Panc1 (cell line): ENCODE measurements around the gene EHD2. TPM values are rescaled to one million over a fixed set of nuclear protein-coding genes. Genes with fewer than 3 reads are reported as not detected.

Experiments used
- ATAC-seq: fragments of 200-7000 bp; cut with Tn5 transposase; 2 replicates; pipeline ENCODE4 v1.9.1; 2020; ENCODE audit warnings: mild to moderate bottlenecking, moderate library complexity
- BruUV-seq: library from RNA; stranded (reverse); fragments of 400-500 nt; replicated peaks from 2 replicates; lab custom pipeline; 2021; lab: Mats Ljungman, UMichigan
- CTCF ChIA-PET: fragments of 300-600 bp; sonication (Branson Sonifier 250); formaldehyde crosslinking; loops from one replicate; lab custom pipeline; 2022; ENCODE audit warnings: antibody characterized with exemption; lab: Charles Lee
- POLR2A ChIA-PET: fragments of 300-600 bp; sonication (Branson Sonifier 250); formaldehyde crosslinking; loops from one replicate; lab custom pipeline; 2022; ENCODE audit warnings: antibody characterized with exemption; lab: Charles Lee
- DNase-seq: peaks from one replicate; pipeline ENCODE4 v3.0.0-alpha.2; 2010; ENCODE audit warnings: low read depth, low spot score
- H3K27ac ChIP-seq: 2 replicates; pipeline ENCODE4 v1.5.1; 2011; ENCODE audit warnings: mild to moderate bottlenecking, low read length, inconsistent platforms
- H3K27me3 ChIP-seq: fragments of 200-500 bp; sonication (Bioruptor generic); 2 replicates; pipeline ENCODE4 v1.6.0; 2014; ENCODE audit warnings: low read length, inconsistent platforms; ENCODE audit not compliant: control insufficient read depth, insufficient read depth
- H3K36me3 ChIP-seq: fragments of 200-500 bp; sonication (Bioruptor generic); 2 replicates; pipeline ENCODE4 v1.5.1; 2014; ENCODE audit warnings: inconsistent platforms, mild to moderate bottlenecking, low read length, moderate library complexity; ENCODE audit not compliant: control insufficient read depth, insufficient read depth
- H3K4me1 ChIP-seq: 2 replicates; pipeline ENCODE4 v1.5.1; 2011; ENCODE audit warnings: inconsistent platforms, mild to moderate bottlenecking, low read length, moderate library complexity; ENCODE audit not compliant: control insufficient read depth, insufficient read depth
- H3K4me3 ChIP-seq, 2 experiments: 2 replicates each; pipeline ENCODE4 v1.5.1; 2011 to 2012; ENCODE audit warnings: low read depth in 2 of 2, low read length in 2 of 2, mild to moderate bottlenecking in 2 of 2, inconsistent platforms in 1 of 2, moderate library complexity in 1 of 2
- H3K9me3 ChIP-seq: fragments of 200-500 bp; sonication (Bioruptor generic); 2 replicates; pipeline ENCODE4 v1.5.1; 2014; ENCODE audit warnings: low read depth, mild to moderate bottlenecking, inconsistent platforms, low read length, moderate library complexity; ENCODE audit not compliant: control insufficient read depth, insufficient read depth
- POLR2AphosphoS5 ChIP-seq: IDR thresholded peaks from 2 replicates; pipeline ENCODE4 v1.6.1; 2012; ENCODE audit warnings: mild to moderate bottlenecking, low read depth, low read length, moderate library complexity
- SIN3A ChIP-seq: IDR thresholded peaks from 2 replicates; pipeline ENCODE4 v1.6.1; 2012; ENCODE audit warnings: low read depth, mild to moderate bottlenecking, low read length, moderate library complexity, borderline replicate concordance; ENCODE audit not compliant: insufficient read depth
- TCF7L2 ChIP-seq: IDR thresholded peaks from 2 replicates; pipeline ENCODE4 v1.6.1; 2011; ENCODE audit warnings: mild to moderate bottlenecking, low read depth, low read length, inconsistent platforms
- in situ Hi-C: cut with HindIII; loops from 2 replicates; pipeline ENCODE4 v1.10.0; 2016; ENCODE audit warnings: low sequenced_read_pairs, low pct_unique_long_range_greater_than_20kb
- intact Hi-C: fragments of 100-400 bp; cut with micrococcal nuclease; formaldehyde crosslinking; loops from one replicate; pipeline ENCODE4 v1.10.0; 2022; ENCODE audit not compliant: unreplicated experiment
- total RNA-seq: library from RNA; stranded (reverse); gene quantifications from one replicate; pipeline ENCODE4 v1.2.1, GENCODE V29; 2021; ENCODE audit not compliant: unreplicated experiment
- TF ChIP-seq, protein P1 (sequence below), 2 experiments: IDR thresholded peaks; 2 replicates each; pipeline ENCODE4 v1.6.1; 2011 to 2012; ENCODE audit warnings: low read depth in 2 of 2, control low read depth in 1 of 2, low read length in 1 of 2, mild to moderate bottlenecking in 1 of 2, moderate library complexity in 1 of 2; ENCODE audit not compliant: insufficient read depth in 1 of 2
- TF ChIP-seq, protein P2 (sequence below): fragments of 450-650 bp; IDR thresholded peaks from 2 replicates; pipeline ENCODE4 v1.5.1; 2017; ENCODE audit warnings: mild to moderate bottlenecking

The EHD2 gene
- total RNA-seq, 1 experiment from 2014 or later, result 41.8 TPM

DNA sequence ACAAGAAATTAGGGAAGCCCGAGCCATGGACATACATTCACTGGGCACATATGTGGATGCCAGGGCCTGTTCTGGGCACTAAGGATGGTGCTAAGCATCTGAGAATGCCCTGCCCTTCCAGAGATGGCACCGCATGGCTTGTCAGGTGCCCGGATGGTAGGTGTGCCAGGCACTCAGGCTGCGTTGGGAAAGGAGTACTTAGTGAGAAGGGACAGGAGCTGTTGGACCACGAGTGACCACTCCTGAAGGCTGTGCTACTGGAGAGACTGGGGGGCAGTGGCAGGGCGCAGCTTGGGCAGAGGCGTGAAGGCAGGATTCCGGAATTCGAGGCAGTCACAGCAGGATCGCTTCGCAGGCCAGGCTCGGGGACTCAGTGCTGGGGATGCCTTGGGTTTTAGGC, 38.0 kb upstream of the EHD2 start:
- intact Hi-C loops, result no loop called here
- DNase-seq (no peak), ATAC-seq (no peak)
- ChIA-PET CTCF (no interaction called here), POLR2A (no interaction called here)
- BruUV-seq, result no TSS peak
- Histone ChIP-seq H3K4me3 (no peak overlapping the region), H3K27me3 (no peaks in the 10 kb centered on the region), H3K27ac (no peak overlapping the region), H3K36me3 (no peaks in the 10 kb centered on the region), H3K4me1 (no peaks in the 10 kb centered on the region), H3K9me3 (no peaks in the 10 kb centered on the region)
- TF ChIP-seq SIN3A (no peak), TCF7L2 (no peak), POLR2AphosphoS5 (no peak)
- TF ChIP-seq, protein P1, sequence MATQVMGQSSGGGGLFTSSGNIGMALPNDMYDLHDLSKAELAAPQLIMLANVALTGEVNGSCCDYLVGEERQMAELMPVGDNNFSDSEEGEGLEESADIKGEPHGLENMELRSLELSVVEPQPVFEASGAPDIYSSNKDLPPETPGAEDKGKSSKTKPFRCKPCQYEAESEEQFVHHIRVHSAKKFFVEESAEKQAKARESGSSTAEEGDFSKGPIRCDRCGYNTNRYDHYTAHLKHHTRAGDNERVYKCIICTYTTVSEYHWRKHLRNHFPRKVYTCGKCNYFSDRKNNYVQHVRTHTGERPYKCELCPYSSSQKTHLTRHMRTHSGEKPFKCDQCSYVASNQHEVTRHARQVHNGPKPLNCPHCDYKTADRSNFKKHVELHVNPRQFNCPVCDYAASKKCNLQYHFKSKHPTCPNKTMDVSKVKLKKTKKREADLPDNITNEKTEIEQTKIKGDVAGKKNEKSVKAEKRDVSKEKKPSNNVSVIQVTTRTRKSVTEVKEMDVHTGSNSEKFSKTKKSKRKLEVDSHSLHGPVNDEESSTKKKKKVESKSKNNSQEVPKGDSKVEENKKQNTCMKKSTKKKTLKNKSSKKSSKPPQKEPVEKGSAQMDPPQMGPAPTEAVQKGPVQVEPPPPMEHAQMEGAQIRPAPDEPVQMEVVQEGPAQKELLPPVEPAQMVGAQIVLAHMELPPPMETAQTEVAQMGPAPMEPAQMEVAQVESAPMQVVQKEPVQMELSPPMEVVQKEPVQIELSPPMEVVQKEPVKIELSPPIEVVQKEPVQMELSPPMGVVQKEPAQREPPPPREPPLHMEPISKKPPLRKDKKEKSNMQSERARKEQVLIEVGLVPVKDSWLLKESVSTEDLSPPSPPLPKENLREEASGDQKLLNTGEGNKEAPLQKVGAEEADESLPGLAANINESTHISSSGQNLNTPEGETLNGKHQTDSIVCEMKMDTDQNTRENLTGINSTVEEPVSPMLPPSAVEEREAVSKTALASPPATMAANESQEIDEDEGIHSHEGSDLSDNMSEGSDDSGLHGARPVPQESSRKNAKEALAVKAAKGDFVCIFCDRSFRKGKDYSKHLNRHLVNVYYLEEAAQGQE (IDR thresholded peaks at IDR 0.05; ENCODE audit: insufficient read depth in 1 of 2, low read depth in 2 of 2, low read length in 1 of 2), result no peak
- TF ChIP-seq, protein P2, sequence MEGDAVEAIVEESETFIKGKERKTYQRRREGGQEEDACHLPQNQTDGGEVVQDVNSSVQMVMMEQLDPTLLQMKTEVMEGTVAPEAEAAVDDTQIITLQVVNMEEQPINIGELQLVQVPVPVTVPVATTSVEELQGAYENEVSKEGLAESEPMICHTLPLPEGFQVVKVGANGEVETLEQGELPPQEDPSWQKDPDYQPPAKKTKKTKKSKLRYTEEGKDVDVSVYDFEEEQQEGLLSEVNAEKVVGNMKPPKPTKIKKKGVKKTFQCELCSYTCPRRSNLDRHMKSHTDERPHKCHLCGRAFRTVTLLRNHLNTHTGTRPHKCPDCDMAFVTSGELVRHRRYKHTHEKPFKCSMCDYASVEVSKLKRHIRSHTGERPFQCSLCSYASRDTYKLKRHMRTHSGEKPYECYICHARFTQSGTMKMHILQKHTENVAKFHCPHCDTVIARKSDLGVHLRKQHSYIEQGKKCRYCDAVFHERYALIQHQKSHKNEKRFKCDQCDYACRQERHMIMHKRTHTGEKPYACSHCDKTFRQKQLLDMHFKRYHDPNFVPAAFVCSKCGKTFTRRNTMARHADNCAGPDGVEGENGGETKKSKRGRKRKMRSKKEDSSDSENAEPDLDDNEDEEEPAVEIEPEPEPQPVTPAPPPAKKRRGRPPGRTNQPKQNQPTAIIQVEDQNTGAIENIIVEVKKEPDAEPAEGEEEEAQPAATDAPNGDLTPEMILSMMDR, result no peak
- in situ Hi-C loops, result no loop called here

DNA sequence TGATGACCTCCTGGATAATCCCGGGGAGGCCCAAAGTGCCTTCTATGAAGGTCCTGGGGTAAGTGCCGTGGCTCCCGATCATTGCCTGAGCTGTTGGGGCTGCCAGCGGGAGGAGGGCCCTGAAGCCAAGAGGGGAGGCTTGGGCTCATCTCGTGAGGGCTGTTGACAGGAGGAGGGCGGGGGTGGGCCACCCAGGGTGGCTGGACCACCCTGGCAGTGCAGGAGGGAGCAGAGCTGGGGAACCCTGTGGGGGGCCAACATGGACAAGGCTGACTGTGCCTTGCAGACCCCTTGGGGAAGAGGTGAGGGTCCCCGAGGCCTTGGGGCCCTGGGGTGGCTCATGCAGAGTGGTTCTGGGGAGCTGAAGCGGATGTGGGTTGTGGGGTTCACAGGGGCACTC, 37.4 kb upstream of the EHD2 start:
- Histone ChIP-seq H3K4me1 (no peaks in the 10 kb centered on the region), H3K27me3 (no peaks in the 10 kb centered on the region), H3K36me3 (no peaks in the 10 kb centered on the region), H3K4me3 (no peak overlapping the region), H3K27ac (no peak overlapping the region), H3K9me3 (no peaks in the 10 kb centered on the region)
- ChIA-PET CTCF (interaction anchor here (0.6 kb wide), 1 partner anchor 128 kb away, joined by 5 read pairs; no protein-coding TSS in a partner anchor), POLR2A (no interaction called here)
- intact Hi-C loops (no loop called here), in situ Hi-C loops (no loop called here)
- TF ChIP-seq POLR2AphosphoS5, result no peak
- no peak for TF ChIP-seq SIN3A
- BruUV-seq, result no TSS peak
- no peak for ATAC-seq
- DNase-seq, result no peak

DNA sequence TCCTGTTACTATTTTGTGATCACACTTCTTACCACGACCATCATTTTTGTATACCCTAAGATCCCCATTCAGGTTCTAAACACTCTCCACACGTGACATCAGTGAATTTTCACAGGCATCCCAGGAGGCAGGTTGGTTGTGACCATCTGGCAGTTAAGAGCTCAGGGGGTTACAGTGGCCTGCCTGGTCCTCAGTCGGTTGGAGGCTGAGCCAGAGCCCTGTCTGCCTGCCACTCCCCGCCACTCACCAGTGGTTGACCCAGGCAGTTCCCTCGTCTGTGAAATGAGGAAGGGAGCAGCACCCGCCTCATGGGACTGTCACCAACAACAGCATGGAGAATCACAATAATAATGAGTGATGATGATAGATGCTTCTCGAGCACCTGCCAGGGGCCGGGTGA, 36.4 kb upstream of the EHD2 start:
- POLR2A ChIA-PET, result no interaction called here
- no peaks in the 10 kb centered on the region for H3K36me3 ChIP-seq
- no peaks in the 10 kb centered on the region for H3K4me1 ChIP-seq
- ATAC-seq (no peak), DNase-seq (no peak)
- BruUV-seq, result no TSS peak
- intact Hi-C loops, result no loop called here
- CTCF ChIA-PET, result no interaction called here
- in situ Hi-C loops, result no loop called here
- H3K27ac ChIP-seq, result no peak overlapping the region
- H3K27me3 ChIP-seq, result no peaks in the 10 kb centered on the region
- no peaks in the 10 kb centered on the region for H3K9me3 ChIP-seq
- TF ChIP-seq, protein P2, result no peak
- TF ChIP-seq SIN3A (no peak), TCF7L2 (no peak), POLR2AphosphoS5 (no peak)
- no peak overlapping the region for H3K4me3 ChIP-seq
